H1 (cell line): ENCODE data around the gene CACNA1C. TPM values are rescaled to one million over a fixed set of nuclear protein-coding genes. Genes with fewer than 3 reads are reported as not detected.

ENCODE experiments used
- CBX5 ChIP-seq: fragments of 300-800, 300-1000 bp; sonication (generic); IDR thresholded peaks from 2 replicates; pipeline ENCODE4 v1.7.1; 2016; ENCODE audit warnings: antibody characterized with exemption, low read length, low read depth
- CREB1 ChIP-seq: IDR thresholded peaks from 2 replicates; pipeline ENCODE4 v1.6.1; 2012; ENCODE audit warnings: inconsistent platforms
- GABPA ChIP-seq: IDR thresholded peaks from 2 replicates; pipeline ENCODE4 v1.6.1; 2011; ENCODE audit warnings: mild to moderate bottlenecking, low read length, moderate library complexity, borderline replicate concordance; ENCODE audit not compliant: insufficient read depth
- POLR2A ChIP-seq, 2 experiments: IDR thresholded peaks; 1 replicate in 1 of 2; 2 replicates in 1 of 2; pipeline ENCODE4 v1.6.1; 2011; ENCODE audit warnings: low read depth in 2 of 2, low read length in 2 of 2, mild to moderate bottlenecking in 2 of 2; ENCODE audit errors: control extremely low read depth in 1 of 2
- RAD21 ChIP-seq, 2 experiments: IDR thresholded peaks in 1 of 2; conservative IDR thresholded peaks in 1 of 2; 2 replicates each; pipeline ENCODE4 v1.6.1; 2011; ENCODE audit warnings: low read depth in 2 of 2, low read length in 2 of 2, improper control_type of control experiment in 1 of 2, inconsistent platforms in 1 of 2, mild to moderate bottlenecking in 1 of 2, moderate library complexity in 1 of 2
- polyA plus RNA-seq, 7 experiments: library from polyadenylated mRNA; depleted of rRNA in 3 of 7; stranded (reverse) in 5 of 7; unstranded in 2 of 7; fragments of >200 nt in 5 of 7; fragments of 200-250 nt in 2 of 7; gene quantifications; 1 replicate in 5 of 7; 2 replicates in 1 of 7; 4 replicates in 1 of 7; pipeline versions ENCODE4 v1.2.1 to v1.2.3, GENCODE V29; 2011 to 2013; ENCODE audit warnings: missing spikeins in 2 of 7, mixed read lengths in 2 of 7
- total RNA-seq: library from RNA; stranded (reverse); fragmentation: NEBNext Ultra II Directional; extraction: Animal tissue kit (Norgen Biotek cat#: 25700); gene quantifications from 2 replicates; pipeline ENCODE4 v1.2.1, GENCODE V29; 2021
- TF ChIP-seq, protein P1 (sequence below): fragments of 300-600 bp; sonication (generic); IDR thresholded peaks from 2 replicates; pipeline ENCODE4 v1.7.1; 2012; ENCODE audit warnings: low read length, moderate library complexity, mild to moderate bottlenecking, inconsistent platforms; ENCODE audit not compliant: insufficient replicate concordance

Gene CACNA1C
- total and polyA plus RNA-seq, 2 of the 8 experiments (the other 6 are each of a cell fraction or from before 2014, with no cell fraction given): 1.3 TPM

DNA sequence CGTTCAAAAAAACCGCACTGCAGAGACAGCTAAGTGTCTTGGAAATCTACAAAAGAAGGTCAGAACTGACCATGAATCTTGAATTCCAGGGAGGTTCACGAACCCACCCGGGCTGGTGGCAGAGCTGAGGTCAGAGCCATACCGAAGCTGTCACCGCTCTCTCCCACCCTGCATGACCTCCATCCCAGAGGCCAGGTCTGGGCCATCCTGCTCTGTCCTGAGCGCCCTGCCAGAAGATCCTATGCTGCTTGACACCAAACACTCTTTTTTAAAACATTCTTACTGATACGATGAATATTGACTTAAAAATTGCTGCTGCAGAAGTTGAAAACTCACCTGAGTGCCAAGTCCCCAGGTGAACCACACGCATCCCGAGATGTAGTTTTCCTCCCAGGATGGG lies 412.9 kb downstream of the CACNA1C start (continued):
- TF ChIP-seq, protein P1, sequence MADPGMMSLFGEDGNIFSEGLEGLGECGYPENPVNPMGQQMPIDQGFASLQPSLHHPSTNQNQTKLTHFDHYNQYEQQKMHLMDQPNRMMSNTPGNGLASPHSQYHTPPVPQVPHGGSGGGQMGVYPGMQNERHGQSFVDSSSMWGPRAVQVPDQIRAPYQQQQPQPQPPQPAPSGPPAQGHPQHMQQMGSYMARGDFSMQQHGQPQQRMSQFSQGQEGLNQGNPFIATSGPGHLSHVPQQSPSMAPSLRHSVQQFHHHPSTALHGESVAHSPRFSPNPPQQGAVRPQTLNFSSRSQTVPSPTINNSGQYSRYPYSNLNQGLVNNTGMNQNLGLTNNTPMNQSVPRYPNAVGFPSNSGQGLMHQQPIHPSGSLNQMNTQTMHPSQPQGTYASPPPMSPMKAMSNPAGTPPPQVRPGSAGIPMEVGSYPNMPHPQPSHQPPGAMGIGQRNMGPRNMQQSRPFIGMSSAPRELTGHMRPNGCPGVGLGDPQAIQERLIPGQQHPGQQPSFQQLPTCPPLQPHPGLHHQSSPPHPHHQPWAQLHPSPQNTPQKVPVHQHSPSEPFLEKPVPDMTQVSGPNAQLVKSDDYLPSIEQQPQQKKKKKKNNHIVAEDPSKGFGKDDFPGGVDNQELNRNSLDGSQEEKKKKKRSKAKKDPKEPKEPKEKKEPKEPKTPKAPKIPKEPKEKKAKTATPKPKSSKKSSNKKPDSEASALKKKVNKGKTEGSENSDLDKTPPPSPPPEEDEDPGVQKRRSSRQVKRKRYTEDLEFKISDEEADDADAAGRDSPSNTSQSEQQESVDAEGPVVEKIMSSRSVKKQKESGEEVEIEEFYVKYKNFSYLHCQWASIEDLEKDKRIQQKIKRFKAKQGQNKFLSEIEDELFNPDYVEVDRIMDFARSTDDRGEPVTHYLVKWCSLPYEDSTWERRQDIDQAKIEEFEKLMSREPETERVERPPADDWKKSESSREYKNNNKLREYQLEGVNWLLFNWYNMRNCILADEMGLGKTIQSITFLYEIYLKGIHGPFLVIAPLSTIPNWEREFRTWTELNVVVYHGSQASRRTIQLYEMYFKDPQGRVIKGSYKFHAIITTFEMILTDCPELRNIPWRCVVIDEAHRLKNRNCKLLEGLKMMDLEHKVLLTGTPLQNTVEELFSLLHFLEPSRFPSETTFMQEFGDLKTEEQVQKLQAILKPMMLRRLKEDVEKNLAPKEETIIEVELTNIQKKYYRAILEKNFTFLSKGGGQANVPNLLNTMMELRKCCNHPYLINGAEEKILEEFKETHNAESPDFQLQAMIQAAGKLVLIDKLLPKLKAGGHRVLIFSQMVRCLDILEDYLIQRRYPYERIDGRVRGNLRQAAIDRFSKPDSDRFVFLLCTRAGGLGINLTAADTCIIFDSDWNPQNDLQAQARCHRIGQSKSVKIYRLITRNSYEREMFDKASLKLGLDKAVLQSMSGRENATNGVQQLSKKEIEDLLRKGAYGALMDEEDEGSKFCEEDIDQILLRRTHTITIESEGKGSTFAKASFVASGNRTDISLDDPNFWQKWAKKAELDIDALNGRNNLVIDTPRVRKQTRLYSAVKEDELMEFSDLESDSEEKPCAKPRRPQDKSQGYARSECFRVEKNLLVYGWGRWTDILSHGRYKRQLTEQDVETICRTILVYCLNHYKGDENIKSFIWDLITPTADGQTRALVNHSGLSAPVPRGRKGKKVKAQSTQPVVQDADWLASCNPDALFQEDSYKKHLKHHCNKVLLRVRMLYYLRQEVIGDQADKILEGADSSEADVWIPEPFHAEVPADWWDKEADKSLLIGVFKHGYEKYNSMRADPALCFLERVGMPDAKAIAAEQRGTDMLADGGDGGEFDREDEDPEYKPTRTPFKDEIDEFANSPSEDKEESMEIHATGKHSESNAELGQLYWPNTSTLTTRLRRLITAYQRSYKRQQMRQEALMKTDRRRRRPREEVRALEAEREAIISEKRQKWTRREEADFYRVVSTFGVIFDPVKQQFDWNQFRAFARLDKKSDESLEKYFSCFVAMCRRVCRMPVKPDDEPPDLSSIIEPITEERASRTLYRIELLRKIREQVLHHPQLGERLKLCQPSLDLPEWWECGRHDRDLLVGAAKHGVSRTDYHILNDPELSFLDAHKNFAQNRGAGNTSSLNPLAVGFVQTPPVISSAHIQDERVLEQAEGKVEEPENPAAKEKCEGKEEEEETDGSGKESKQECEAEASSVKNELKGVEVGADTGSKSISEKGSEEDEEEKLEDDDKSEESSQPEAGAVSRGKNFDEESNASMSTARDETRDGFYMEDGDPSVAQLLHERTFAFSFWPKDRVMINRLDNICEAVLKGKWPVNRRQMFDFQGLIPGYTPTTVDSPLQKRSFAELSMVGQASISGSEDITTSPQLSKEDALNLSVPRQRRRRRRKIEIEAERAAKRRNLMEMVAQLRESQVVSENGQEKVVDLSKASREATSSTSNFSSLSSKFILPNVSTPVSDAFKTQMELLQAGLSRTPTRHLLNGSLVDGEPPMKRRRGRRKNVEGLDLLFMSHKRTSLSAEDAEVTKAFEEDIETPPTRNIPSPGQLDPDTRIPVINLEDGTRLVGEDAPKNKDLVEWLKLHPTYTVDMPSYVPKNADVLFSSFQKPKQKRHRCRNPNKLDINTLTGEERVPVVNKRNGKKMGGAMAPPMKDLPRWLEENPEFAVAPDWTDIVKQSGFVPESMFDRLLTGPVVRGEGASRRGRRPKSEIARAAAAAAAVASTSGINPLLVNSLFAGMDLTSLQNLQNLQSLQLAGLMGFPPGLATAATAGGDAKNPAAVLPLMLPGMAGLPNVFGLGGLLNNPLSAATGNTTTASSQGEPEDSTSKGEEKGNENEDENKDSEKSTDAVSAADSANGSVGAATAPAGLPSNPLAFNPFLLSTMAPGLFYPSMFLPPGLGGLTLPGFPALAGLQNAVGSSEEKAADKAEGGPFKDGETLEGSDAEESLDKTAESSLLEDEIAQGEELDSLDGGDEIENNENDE: no peak
- TF ChIP-seq RAD21 (IDR thresholded peaks at IDR 0.05 in 1 of 2, conservative IDR thresholded peaks at IDR 0.05 in 1 of 2; ENCODE audit: low read depth in 2 of 2, low read length in 2 of 2) (no peak), POLR2A (IDR thresholded peaks at IDR 0.05; ENCODE audit: control extremely low read depth in 1 of 2, low read depth in 2 of 2, low read length in 2 of 2) (no peak), GABPA (no peak), CBX5 (no peak), CREB1 (no peak)
